Activated CD4-positive, alpha-beta T cell treated with anti-CD3 and anti-CD28 coated beads, Interleukin-2, amount 50 U/mL, for 1 hour (primary cell): ENCODE measurements around the gene CPNE7.
"Not testable (repeated sequence)": the region's sequence is repeated elsewhere in the genome, so short reads cannot be mapped to it uniquely, and the experiment has no call there.

ENCODE experiments used
- DNase-seq: peaks from one replicate; pipeline ENCODE4 v3.0.0-alpha.2; 2020

Gene CPNE7

GRCh38 chr16:89629827-89630610, 54.5 kb downstream of the CPNE7 start:
- DNase-seq: no peak

DNA sequence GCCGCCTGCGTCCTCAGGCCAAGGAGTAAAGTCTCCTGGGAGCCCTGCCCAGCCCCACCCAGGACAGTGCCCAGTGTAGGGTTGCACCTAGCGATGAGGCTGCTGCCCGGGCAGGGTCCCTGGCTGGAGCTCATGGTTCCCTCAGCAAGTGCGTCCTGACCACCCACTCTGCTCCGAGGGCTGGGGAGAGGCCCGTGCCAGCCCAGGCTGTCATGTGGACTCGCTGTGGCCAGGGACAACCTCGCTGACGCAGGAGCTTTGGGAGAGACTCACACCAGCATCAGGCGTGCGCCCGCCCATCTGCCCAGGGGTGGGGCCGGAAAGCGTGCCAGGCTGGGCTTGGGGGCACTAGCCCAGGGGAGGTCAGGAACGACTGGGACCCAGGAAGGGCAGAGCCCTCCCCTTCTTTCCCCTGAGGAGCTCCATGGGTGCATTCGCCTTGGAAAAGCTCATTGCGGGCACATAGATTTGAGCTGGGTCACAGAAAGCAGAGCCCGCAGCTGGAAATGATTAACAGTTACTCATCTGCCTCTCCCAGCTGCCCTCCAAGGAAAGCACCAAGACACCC, 57.6 kb downstream of the CPNE7 start:
- DNase-seq: no peak

DNA sequence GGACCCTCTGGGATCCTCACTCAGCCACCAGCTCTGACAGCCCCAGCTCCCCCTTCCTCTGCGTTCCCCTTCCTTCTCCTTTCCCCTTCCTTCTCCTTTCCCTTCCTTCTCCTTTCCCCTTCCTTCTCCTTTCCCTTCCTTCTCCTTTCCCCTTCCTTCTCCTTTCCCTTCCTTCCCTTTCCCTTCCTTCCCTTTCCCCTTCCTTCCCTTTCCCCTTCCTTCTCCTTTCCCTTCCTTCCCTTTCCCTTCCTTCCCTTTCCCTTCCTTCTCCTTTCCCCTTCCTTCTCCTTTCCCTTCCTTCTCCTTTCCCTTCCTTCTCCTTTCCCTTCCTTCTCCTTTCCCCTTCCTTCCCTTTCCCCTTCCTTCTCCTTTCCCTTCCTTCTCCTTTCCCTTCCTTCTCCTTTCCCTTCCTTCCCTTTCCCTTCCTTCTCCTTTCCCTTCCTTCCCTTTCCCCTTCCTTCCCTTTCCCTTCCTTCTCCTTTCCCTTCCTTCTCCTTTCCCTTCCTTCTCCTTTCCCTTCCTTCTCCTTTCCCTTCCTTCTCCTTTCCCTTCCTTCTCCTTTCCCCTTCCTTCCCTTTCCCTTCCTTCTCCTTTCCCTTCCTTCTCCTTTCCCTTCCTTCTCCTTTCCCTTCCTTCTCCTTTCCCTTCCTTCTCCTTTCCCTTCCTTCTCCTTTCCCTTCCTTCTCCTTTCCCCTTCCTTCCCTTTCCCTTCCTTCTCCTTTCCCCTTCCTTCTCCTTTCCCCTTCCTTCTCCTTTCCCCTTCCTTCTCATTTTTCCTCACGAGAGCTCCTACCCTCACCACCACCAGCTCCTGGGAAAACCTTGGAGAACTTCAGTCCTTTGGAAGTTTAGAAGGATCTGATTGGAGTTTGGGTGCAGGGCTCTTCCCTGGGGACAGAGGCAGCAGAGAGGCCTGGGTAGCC, 59.2 kb downstream of the CPNE7 start:
- not testable (repeated sequence) for DNase-seq

DNA sequence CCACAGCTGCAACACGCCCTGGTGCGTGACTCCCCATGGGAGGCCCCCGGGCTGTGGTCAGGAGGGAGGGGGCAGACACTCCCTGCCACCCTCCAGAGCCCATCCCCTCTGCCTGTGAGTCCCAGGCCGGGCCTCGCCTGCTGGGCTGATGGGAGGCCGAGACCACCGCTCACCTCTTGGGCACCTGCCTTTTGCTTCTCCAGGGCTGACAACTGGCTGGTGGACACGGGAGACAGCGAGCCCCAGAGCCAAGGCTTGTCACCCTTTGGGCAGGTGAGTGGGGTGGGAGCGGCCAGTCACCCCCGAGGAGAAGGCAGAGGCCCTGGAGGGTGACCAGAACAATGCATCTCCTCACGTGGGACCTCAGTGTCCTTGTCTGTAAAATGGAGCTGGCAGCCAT, 61.1 kb downstream of the CPNE7 start:
- no peak for DNase-seq

- DNase-seq: no peak
Measured at GRCh38 chr16:89637379-89637778, 61.8 kb downstream of the CPNE7 start.

DNA sequence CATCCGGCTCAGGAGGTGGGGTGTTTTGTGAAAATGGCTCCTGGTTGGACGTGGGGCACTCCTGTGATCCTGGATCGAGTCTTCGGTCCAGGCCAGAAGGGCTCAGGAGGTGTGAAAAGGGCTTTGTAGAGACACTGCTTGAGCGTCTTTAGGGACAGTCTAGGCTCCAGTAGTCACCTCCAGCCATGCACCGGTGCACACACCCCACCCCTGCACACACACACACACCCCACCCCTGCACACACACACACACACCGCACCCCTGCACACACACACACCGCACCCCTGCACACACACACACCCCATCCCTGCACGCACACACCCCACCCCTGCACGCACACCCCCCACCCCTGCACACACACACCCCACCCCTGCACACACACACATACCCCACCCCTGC, 62.9 kb downstream of the CPNE7 start:
- DNase-seq: no peak

- no peak for DNase-seq
Measured at GRCh38 chr16:89639385-89639784, 63.8 kb downstream of the CPNE7 start.

DNA sequence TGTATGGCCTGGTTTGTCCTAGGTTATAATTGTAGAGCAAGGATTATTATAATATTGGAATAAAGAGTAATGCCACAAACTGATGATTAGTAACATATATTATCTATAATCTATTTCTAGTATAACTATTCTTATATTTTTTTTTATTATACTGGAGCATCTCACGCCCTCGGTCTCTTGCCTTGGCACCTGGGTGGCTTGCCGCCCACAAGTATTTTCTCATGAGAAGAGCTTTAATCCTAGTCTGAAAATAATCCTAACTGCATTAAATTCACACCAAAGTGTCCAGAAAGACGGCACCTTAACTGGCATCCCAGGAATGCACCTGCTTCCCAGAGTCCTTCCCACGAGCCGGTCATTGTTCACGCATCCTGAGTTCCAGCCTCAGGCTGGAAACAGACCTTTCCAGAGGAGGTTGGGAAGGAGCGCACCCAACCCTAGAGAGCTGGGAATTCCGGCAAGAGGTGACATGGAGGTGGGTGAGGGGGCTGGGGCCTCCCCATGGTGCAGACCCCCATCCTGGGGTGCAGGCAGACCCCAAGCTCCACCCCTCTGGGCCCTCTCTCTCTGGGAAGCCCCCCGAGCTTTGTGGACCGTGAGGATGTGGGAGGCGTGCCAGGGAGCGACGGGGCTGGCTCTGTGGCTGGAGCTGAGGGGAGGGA, 66.0 kb downstream of the CPNE7 start:
- no peak for DNase-seq

GRCh38 chr16:89642574-89642973, 67.0 kb downstream of the CPNE7 start:
- DNase-seq: no peak

DNA sequence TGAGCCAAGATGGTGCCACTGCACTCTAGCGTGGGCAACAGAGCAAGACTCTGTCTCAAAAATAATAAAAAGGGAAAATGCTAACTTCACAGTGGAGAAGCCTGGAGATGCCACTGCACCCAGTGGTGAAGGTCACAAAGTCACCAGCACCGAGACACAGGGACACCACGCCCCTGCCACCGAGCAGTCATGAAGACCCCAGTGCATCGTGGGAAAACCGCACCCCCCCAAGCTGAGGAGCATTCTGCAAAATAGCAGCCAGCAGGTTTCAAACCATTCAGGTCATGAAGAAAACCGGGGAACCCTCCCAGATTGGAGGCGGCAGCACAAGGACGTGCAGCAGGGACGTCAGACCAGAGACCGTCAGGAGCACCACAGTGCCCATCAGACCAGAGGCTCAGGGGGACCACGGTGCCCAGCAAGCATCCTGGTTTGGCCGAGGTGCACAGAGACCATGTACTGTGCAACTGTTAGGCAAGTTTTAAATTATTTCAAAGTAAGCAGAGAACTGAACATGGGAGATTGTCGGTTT, 68.3 kb downstream of the CPNE7 start:
- DNase-seq: no peak

GRCh38 chr16:89645122-89645521, 69.6 kb downstream of the CPNE7 start:
- DNase-seq: no peak

GRCh38 chr16:89646270-89646669, 70.7 kb downstream of the CPNE7 start:
- no peak for DNase-seq
